ENCODE results near the gene IGFLR1. TPM values are rescaled to one million over a fixed set of nuclear protein-coding genes. Genes with fewer than 3 reads are reported as not detected.

Gene IGFLR1
- total and polyA plus RNA-seq, 9 of the 15 experiments (the other 6 are each of a cell fraction or from before 2014, with no cell fraction given) = 1.0 to 14.3 (median 4.6) TPM

GRCh38 chr19:35696835-35697234, 45.4 kb downstream of the IGFLR1 start:
- peaks cover 0 to under 1% of the 10 kb centered on the region in 2 experiments; a peak in 1 of 5 replicates for H3K4me1 ChIP-seq (replicated peaks in 1 of 2; ENCODE audit: control insufficient read depth in 2 of 2, insufficient read depth in 2 of 2, low read length in 2 of 2)
- no peak overlapping the region for H2AFZ ChIP-seq (ENCODE audit: low read depth, low read length)
- peaks cover 5% of the 10 kb centered on the region; the same call in 1 of the 2 replicates for H3K9me3 ChIP-seq (replicated peaks; ENCODE audit: control insufficient read depth, insufficient read depth, low read depth, low read length)
- CTCF ChIA-PET (ENCODE audit: low intra/inter-chr PET ratio) = interaction anchor here (0.5 to 1.3 kb wide), 2 partner anchors 123 to 140 kb away, joined by 3 to 5 read pairs; no protein-coding TSS in a partner anchor
- DNase-seq (ENCODE audit: extremely low read depth in 1 of 4, low spot score in 3 of 4) (no peak), ATAC-seq (no peak), FAIRE-seq (no peak)
- no peaks in the 10 kb centered on the region for H3K27me3 ChIP-seq (ENCODE audit: control insufficient read depth in 2 of 2, insufficient read depth in 2 of 2, low read length in 2 of 2)
- H3K4me2 ChIP-seq (ENCODE audit: insufficient read depth, low read length) = no peak overlapping the region
- POLR2A ChIA-PET = interaction anchor here (1.2 kb wide), 1 partner anchor 84 kb away, joined by 4 read pairs; the partner anchor contains the start of gene HAUS5
- no peak overlapping the region for H3K27ac ChIP-seq (ENCODE audit: extremely low read depth, low read depth, low read length)
- no peaks in the 10 kb centered on the region for H4K20me1 ChIP-seq (replicated peaks; ENCODE audit: control insufficient read depth, insufficient read depth, low read length)
- H3K79me2 ChIP-seq (ENCODE audit: control insufficient read depth, insufficient read depth, low read length) = no peaks in the 10 kb centered on the region
- TF ChIP-seq RFX1 (IDR thresholded peaks at IDR 0.05) = no peak
- no peak for TF ChIP-seq THRB (CRISPR knock-in tag; conservative IDR thresholded peaks at IDR 0.05)
- no peak for TF ChIP-seq CCNT2 (IDR thresholded peaks at IDR 0.05; ENCODE audit: borderline replicate concordance, extremely low read depth, insufficient read length, low read depth, low read length)
- TF ChIP-seq LEF1 (IDR thresholded peaks at IDR 0.05) = no peak
- intact Hi-C loops (cut with micrococcal nuclease) (no loop called here), in situ Hi-C loops (cut with MboI) (no loop called here)
- H3K36me3 ChIP-seq (ENCODE audit: control insufficient read depth, insufficient read depth, low read length) = no peaks in the 10 kb centered on the region
- H3K9ac ChIP-seq (ENCODE audit: insufficient read depth in 1 of 2, low read depth in 2 of 2, low read length in 2 of 2) = no peak overlapping the region
- WGBS (ENCODE audit: insufficient coverage, low coverage, missing lambda C conversion rate) = 20% methylated on average over 4 of the region's 4 CpGs
- no peak overlapping the region for H3K4me3 ChIP-seq
- BruUV-seq (replicated peaks) = no TSS peak
- H3K9me1 ChIP-seq (ENCODE audit: control insufficient read depth, insufficient read depth, low read length) = no peaks in the 10 kb centered on the region
